ENCODE data around the gene DEFB119. TPM values are rescaled to one million over a fixed set of nuclear protein-coding genes. Genes with fewer than 3 reads are reported as not detected.

DEFB119 gene
- total RNA-seq, 1 experiment from 2014 or later, result not detected

DNA sequence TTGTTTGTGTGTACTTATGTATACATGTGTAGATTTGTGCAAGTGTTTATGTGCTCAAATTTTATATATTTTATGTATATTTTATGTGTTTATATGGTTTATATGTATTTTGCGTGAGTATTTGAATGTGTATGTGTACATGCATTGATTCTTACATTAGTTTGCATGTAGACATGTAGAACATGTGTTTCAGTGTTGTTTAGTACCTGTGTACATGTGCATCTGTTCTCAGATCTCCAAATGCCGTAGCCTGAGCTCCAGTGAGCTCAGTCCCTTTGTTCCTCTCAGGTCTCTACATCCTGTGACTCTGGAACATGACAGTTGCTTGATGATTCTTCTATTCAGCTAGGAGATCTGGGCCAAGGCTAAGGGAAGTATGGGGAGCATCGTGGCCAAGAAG lies 4.5 kb upstream of the DEFB119 start:
- Histone ChIP-seq H3K9me3 (ENCODE audit: control insufficient read depth in 1 of 2, insufficient read depth in 1 of 2, low read depth in 1 of 2, low read length in 2 of 2) (no peaks in the 10 kb centered on the region), H3K36me3 (ENCODE audit: control insufficient read depth in 1 of 2, insufficient read depth in 2 of 2, low read length in 2 of 2) (no peaks in the 10 kb centered on the region), H3K4me2 (ENCODE audit: low read length) (no peak overlapping the region), H3K27me3 (ENCODE audit: insufficient read depth, low read length) (peaks cover 14% of the 10 kb centered on the region; the same call in 1 of the 2 replicates), H3K4me3 (replicated peaks in 1 of 2; ENCODE audit: low read depth in 1 of 2, low read length in 2 of 2) (no peak overlapping the region), H3K4me1 (ENCODE audit: control insufficient read depth in 1 of 2, insufficient read depth in 2 of 2, low read length in 2 of 2) (no peaks in the 10 kb centered on the region), H3K9me2 (ENCODE audit: insufficient read depth) (no peaks in the 10 kb centered on the region), H3K9ac (ENCODE audit: low read length) (no peak overlapping the region), H3K79me2 (ENCODE audit: insufficient read depth, low read length) (no peaks in the 10 kb centered on the region), H4K20me1 (ENCODE audit: insufficient read depth) (no peaks in the 10 kb centered on the region), H3K27ac (ENCODE audit: low read depth, low read length) (no peak overlapping the region), H2AFZ (ENCODE audit: low read depth, low read length, poor library complexity, severe bottlenecking) (no peak overlapping the region)
- CTCF ChIA-PET, result no interaction called here
- ATAC-seq, result no peak
- no peak for TF ChIP-seq ZNF274 (IDR thresholded peaks at IDR 0.05; ENCODE audit: low read depth, low read length)
- TF ChIP-seq POLR2AphosphoS5 (IDR thresholded peaks at IDR 0.05; ENCODE audit: low read depth, low read length), result no peak
- no peak for TF ChIP-seq EZH2 (IDR thresholded peaks at IDR 0.05)
- TF ChIP-seq, protein P1, sequence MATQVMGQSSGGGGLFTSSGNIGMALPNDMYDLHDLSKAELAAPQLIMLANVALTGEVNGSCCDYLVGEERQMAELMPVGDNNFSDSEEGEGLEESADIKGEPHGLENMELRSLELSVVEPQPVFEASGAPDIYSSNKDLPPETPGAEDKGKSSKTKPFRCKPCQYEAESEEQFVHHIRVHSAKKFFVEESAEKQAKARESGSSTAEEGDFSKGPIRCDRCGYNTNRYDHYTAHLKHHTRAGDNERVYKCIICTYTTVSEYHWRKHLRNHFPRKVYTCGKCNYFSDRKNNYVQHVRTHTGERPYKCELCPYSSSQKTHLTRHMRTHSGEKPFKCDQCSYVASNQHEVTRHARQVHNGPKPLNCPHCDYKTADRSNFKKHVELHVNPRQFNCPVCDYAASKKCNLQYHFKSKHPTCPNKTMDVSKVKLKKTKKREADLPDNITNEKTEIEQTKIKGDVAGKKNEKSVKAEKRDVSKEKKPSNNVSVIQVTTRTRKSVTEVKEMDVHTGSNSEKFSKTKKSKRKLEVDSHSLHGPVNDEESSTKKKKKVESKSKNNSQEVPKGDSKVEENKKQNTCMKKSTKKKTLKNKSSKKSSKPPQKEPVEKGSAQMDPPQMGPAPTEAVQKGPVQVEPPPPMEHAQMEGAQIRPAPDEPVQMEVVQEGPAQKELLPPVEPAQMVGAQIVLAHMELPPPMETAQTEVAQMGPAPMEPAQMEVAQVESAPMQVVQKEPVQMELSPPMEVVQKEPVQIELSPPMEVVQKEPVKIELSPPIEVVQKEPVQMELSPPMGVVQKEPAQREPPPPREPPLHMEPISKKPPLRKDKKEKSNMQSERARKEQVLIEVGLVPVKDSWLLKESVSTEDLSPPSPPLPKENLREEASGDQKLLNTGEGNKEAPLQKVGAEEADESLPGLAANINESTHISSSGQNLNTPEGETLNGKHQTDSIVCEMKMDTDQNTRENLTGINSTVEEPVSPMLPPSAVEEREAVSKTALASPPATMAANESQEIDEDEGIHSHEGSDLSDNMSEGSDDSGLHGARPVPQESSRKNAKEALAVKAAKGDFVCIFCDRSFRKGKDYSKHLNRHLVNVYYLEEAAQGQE (IDR thresholded peaks at IDR 0.05; ENCODE audit: low read depth), result no peak
- no peak for TF ChIP-seq RAD21 (IDR thresholded peaks at IDR 0.05; ENCODE audit: low read depth)
- no peak for TF ChIP-seq ZBTB33 (IDR thresholded peaks at IDR 0.05; ENCODE audit: extremely low read depth, insufficient replicate concordance, low read length)
- TF ChIP-seq, protein P2, sequence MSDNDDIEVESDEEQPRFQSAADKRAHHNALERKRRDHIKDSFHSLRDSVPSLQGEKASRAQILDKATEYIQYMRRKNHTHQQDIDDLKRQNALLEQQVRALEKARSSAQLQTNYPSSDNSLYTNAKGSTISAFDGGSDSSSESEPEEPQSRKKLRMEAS (IDR thresholded peaks at IDR 0.05), result no peak
- TF ChIP-seq YY1 (IDR thresholded peaks at IDR 0.05; ENCODE audit: extremely low read depth, insufficient replicate concordance, low read depth, low read length), result no peak
- TF ChIP-seq CTCF (IDR thresholded peaks at IDR 0.05 in 2 of 3, conservative IDR thresholded peaks at IDR 0.05 in 1 of 3; ENCODE audit: borderline replicate concordance in 1 of 3, insufficient read depth in 1 of 3, low read depth in 2 of 3, low read length in 2 of 3), result no peak
- TF ChIP-seq ZFX (IDR thresholded peaks at IDR 0.05), result no peak
- TF ChIP-seq TCF7L2 (IDR thresholded peaks at IDR 0.05; ENCODE audit: borderline replicate concordance, extremely low read depth, insufficient read depth, insufficient read length), result no peak
- POLR2A ChIA-PET, result no interaction called here
- intact Hi-C loops (cut with micrococcal nuclease), result no loop called here
- BruUV-seq (replicated peaks), result no TSS peak
- no peak for DNase-seq (ENCODE audit: low read depth, low spot score)
- RAD21 ChIA-PET (ENCODE audit: low non-redundant PET in 1 of 2, low total read pairs in 2 of 2, uncharacterized antibody in 2 of 2, unreplicated experiment in 2 of 2), result no interaction called here

All from HCT116 (cell line).